Cardiac muscle cell (in vitro differentiated cells and primary cell): Measurements from ENCODE around the gene ARHGAP44. TPM values are rescaled to one million over a fixed set of nuclear protein-coding genes. Genes with fewer than 3 reads are reported as not detected.

Source experiments
- DNase-seq, 2 donors: peaks; one replicate each; pipeline versions ENCODE4 v3.0.0 to v3.0.0-alpha.2; 2010 to 2017; ENCODE audit warnings: low read depth in 1 of 2, low spot score in 1 of 2
- H3K27ac ChIP-seq: fragments of 200-600 bp; sonication (generic); 2 replicates; pipeline ENCODE4 v1.5.1; 2016
- H3K27me3 ChIP-seq: fragments of 200-600 bp; sonication (generic); 2 replicates; pipeline ENCODE4 v1.6.0; 2016; ENCODE audit warnings: control low read depth
- H3K36me3 ChIP-seq: fragments of 200-600 bp; sonication (generic); 2 replicates; pipeline ENCODE4 v1.5.1; 2016; ENCODE audit warnings: control low read depth
- H3K4me1 ChIP-seq: fragments of 200-600 bp; sonication (generic); 2 replicates; pipeline ENCODE4 v1.8.1; 2017; ENCODE audit warnings: low read depth, mild to moderate bottlenecking, mixed run types
- H3K4me3 ChIP-seq: fragments of 200-600 bp; sonication (generic); 2 replicates; pipeline ENCODE4 v1.5.1; 2016; ENCODE audit warnings: mild to moderate bottlenecking
- H3K9me3 ChIP-seq: fragments of 200-600 bp; sonication (generic); 2 replicates; pipeline ENCODE4 v1.5.1; 2017; ENCODE audit warnings: low read depth, mild to moderate bottlenecking, control low read depth
- polyA plus RNA-seq: library from polyadenylated mRNA; unstranded; fragments of >200 nt; fragmentation: Nextera tagmentation; extraction: Ambion mirVana; gene quantifications from 2 replicates; pipeline ENCODE4 v1.2.1, GENCODE V29; 2016
- total RNA-seq: library from RNA; depleted of rRNA; stranded (reverse); fragments of >200 nt; gene quantifications from 2 replicates; pipeline ENCODE4 v1.2.3, GENCODE V29; 2016
- TF ChIP-seq, protein P1 (sequence below): IDR thresholded peaks from 2 replicates; pipeline ENCODE4 v1.5.1; 2012; ENCODE audit warnings: low read depth, mild to moderate bottlenecking, low read length

Gene ARHGAP44
- total and polyA plus RNA-seq, 2 experiments from 2014 or later: 10.2 to 13.5 TPM

DNA sequence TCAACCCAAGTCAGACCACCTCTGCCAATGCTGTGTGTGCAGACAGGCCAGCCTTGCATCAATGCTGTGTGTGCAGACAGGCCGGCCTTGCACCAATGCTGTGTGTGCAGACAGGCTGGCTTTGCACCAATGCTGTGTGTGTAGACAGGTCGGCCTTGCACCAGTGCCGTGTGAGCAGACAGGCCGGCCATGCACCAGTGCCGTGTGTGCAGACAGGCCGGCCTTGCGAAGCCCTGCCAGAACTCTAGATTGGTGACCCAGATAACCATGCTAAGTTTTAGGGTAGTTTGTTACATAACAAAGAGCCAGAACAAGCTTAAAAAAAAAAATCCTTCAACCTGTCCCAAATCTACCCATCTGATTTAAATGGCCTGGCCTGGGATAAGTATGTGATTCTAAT is 174.2 kb downstream of the ARHGAP44 start:
- TF ChIP-seq, protein P1, sequence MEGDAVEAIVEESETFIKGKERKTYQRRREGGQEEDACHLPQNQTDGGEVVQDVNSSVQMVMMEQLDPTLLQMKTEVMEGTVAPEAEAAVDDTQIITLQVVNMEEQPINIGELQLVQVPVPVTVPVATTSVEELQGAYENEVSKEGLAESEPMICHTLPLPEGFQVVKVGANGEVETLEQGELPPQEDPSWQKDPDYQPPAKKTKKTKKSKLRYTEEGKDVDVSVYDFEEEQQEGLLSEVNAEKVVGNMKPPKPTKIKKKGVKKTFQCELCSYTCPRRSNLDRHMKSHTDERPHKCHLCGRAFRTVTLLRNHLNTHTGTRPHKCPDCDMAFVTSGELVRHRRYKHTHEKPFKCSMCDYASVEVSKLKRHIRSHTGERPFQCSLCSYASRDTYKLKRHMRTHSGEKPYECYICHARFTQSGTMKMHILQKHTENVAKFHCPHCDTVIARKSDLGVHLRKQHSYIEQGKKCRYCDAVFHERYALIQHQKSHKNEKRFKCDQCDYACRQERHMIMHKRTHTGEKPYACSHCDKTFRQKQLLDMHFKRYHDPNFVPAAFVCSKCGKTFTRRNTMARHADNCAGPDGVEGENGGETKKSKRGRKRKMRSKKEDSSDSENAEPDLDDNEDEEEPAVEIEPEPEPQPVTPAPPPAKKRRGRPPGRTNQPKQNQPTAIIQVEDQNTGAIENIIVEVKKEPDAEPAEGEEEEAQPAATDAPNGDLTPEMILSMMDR: no peak
- Histone ChIP-seq H3K4me3 (no peak overlapping the region), H3K36me3 (no peaks in the 10 kb centered on the region), H3K27me3 (no peaks in the 10 kb centered on the region), H3K4me1 (no peaks in the 10 kb centered on the region), H3K27ac (no peak overlapping the region), H3K9me3 (no peaks in the 10 kb centered on the region)
- DNase-seq: no peak

DNA sequence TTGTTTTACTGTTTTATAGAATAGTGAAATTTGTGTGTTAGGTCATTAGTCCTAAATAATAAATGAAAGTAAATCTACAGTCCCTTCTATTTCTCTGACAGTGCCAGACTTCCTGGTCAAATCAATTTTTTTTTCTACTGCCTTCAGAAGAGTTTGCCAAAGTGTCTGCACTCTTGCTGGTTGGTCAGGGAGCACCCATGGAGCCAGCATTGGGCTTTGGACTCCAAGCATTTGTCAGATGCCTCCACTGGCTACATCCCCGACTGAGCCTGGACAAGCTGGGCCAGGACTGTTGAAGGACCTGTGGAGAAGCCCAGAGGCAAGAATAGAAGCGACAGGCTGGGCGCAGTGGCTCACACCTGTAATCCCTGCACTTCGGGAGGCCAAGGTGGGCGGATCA is 174.9 kb downstream of the ARHGAP44 start:
- no peaks in the 10 kb centered on the region for H3K4me1 ChIP-seq
- no peaks in the 10 kb centered on the region for H3K27me3 ChIP-seq
- no peak overlapping the region for H3K4me3 ChIP-seq
- H3K9me3 ChIP-seq: no peaks in the 10 kb centered on the region
- H3K36me3 ChIP-seq: no peaks in the 10 kb centered on the region
- no peak overlapping the region for H3K27ac ChIP-seq
- TF ChIP-seq, protein P1: no peak
- DNase-seq: no peak

DNA sequence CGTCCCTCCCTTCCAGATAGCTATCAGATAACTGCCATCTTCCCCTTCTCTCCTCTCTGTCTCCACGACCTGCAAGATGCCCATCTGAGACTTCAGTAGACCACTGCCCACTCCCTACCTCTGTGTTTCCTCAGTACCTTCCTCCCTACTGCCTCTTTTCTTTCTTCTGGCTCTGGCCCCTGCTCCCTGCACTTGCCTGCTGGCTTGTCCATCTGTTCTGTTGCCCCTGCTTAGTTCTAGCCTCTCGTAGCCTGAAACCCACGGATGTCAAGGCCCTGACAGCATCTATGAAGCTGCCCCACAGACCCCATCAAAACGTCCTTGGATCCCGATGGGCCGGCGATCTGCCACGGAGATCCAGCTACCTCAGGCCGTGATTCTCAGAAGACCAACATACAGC is 175.5 kb downstream of the ARHGAP44 start:
- TF ChIP-seq, protein P1: no peak
- Histone ChIP-seq H3K4me3 (no peak overlapping the region), H3K9me3 (no peaks in the 10 kb centered on the region), H3K36me3 (no peaks in the 10 kb centered on the region), H3K4me1 (no peaks in the 10 kb centered on the region), H3K27me3 (no peaks in the 10 kb centered on the region), H3K27ac (no peak overlapping the region)
- no peak for DNase-seq

DNA sequence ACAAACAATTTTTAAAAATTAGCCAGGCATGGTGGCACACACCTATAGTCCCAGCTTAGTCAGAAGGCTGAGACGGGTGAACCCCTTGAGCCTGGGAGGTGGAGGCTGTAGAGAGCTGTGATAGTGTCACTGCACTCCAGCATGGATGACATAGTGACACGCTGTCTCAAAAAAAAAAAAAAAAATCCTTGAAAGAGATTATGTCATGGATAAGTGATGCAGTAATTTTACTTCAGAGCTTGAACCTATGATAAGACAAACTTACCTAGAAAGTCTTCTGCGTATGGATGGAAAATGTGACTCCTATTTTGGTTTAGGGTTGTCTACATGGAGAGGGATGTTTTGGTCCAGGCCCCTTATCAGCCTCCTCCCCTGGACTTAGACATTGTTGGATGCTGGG is 176.7 kb downstream of the ARHGAP44 start:
- TF ChIP-seq, protein P1: no peak
- DNase-seq: no peak
- no peaks in the 10 kb centered on the region for H3K9me3 ChIP-seq
- H3K27me3 ChIP-seq: no peaks in the 10 kb centered on the region
- H3K4me3 ChIP-seq: no peak overlapping the region
- no peaks in the 10 kb centered on the region for H3K36me3 ChIP-seq
- H3K27ac ChIP-seq: no peak overlapping the region
- no peaks in the 10 kb centered on the region for H3K4me1 ChIP-seq

DNA sequence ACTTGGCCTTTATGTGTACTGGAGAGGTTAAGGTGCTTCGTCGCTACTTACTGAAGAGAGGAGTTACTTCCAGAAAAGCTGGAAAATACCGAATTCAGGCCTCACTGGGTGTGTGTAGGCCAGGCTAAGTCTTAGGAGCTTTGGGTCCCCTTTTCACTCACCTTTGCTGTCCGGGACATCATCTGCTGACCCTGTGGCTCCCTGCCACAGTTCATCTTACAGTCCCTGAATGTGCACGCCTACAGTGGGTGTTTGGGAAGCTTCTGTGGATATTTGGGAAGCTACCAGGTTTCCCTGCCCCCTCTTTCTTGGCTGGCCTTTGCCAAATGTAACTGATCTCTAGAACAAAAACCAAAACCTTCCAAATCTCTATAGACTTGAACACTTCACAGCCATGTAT is 177.1 kb downstream of the ARHGAP44 start:
- Histone ChIP-seq H3K9me3 (no peaks in the 10 kb centered on the region), H3K27me3 (no peaks in the 10 kb centered on the region), H3K4me1 (no peaks in the 10 kb centered on the region), H3K36me3 (no peaks in the 10 kb centered on the region), H3K4me3 (no peak overlapping the region), H3K27ac (no peak overlapping the region)
- DNase-seq: no peak
- TF ChIP-seq, protein P1: no peak

DNA sequence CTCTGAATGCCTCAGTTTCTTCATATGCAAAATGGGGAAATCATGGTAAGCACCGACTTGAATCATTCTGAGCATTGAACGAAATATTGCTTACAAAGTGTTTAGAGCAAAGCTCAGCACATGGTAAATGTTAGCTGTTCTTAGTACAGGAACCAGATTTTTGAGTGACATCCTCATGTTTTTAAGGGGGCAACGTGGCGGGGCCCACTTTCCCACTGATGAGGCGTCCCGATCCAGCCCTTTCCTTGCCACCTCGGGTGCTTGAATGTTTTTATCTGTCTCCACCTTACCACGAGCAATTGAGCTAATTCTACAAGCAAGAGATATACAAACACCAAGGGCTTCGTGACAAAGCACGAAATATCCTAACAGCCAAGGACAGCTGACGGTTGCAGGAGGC is 178.7 kb downstream of the ARHGAP44 start:
- H3K4me3 ChIP-seq: no peak overlapping the region
- TF ChIP-seq, protein P1: no peak
- no peak for DNase-seq
- no peaks in the 10 kb centered on the region for H3K9me3 ChIP-seq
- H3K27me3 ChIP-seq: no peaks in the 10 kb centered on the region
- H3K36me3 ChIP-seq: no peaks in the 10 kb centered on the region
- no peaks in the 10 kb centered on the region for H3K4me1 ChIP-seq
- H3K27ac ChIP-seq: no peak overlapping the region
